Stimulated activated memory B cell treated with anti-CD40 and anti-IgM and Interleukin-4, amounts not matched to agents 10 μg/mL and 1 μg/mL and 100 μg/mL, for 72 hours (primary cell): ENCODE measurements around the gene SHH.

Source experiments
- ATAC-seq: fragments of 150-1000 bp; cut with Tn5 transposase; 2 replicates; pipeline ENCODE4 v1.10.0; 2021
- H3K27ac Mint-ChIP-seq: one replicate; pipeline ENCODE4 v1.8.0; 2022; ENCODE audit warnings: mild to moderate bottlenecking, mixed read lengths
- H3K27me3 Mint-ChIP-seq: one replicate; pipeline ENCODE4 v1.8.0; 2022; ENCODE audit warnings: mixed read lengths
- H3K36me3 Mint-ChIP-seq: one replicate; pipeline ENCODE4 v1.8.0; 2022; ENCODE audit warnings: mixed read lengths
- H3K4me1 Mint-ChIP-seq: one replicate; pipeline ENCODE4 v1.8.0; 2022; ENCODE audit warnings: mixed read lengths
- H3K4me3 Mint-ChIP-seq: one replicate; pipeline ENCODE4 v1.8.0; 2022; ENCODE audit warnings: mild to moderate bottlenecking, moderate library complexity, mixed read lengths
- H3K9me3 Mint-ChIP-seq: one replicate; pipeline ENCODE4 v1.8.0; 2022; ENCODE audit warnings: mixed read lengths

The SHH gene

DNA sequence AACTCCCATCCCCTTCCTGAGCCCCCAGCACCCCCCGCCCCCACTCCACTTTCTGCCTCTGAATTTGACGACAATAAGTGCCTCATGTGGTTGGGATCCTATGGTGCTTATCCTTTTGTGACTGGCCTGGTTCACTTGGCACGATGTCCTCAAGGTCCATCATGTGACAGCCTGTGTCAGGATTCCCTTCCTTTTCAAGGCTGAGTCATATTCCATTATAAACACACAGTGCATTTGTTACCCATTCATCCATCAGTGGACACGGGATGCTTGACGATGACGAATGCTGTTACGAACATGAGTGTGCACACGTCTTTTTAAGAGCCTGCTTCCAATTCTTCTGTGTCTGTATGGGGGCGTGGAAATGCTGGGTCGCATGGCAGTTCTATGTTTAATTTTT, 26.7 kb downstream of the SHH start:
- Mint-ChIP-seq H3K9me3 (no peaks in the 10 kb centered on the region), H3K4me3 (no peak overlapping the region), H3K27ac (no peak overlapping the region), H3K36me3 (peaks cover 53% of the 10 kb centered on the region), H3K4me1 (peaks cover 7% of the 10 kb centered on the region), H3K27me3 (peaks cover 18% of the 10 kb centered on the region)
- no peak for ATAC-seq

DNA sequence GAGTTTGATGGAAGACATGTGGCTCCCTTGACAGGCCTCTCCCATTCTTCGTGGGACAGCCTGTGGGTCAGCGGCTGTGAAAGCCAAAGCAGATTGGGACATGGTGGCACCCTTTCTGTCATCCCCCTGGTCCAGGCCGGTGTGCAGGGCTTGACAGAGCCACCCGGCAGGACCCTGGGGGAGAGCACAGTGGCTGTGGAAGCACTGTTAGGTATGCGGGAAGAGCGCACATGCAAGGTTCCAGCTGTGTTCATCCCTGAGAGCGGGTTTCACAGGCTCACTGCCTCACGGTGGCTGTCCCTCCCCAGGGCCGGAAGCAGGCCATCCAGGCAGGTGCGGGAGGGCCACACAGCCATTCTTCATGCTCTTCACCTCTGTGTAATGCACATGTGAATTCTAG, 29.8 kb downstream of the SHH start:
- Mint-ChIP-seq H3K4me1 (peaks cover 1% of the 10 kb centered on the region), H3K27ac (no peak overlapping the region), H3K27me3 (peaks cover 11% of the 10 kb centered on the region), H3K4me3 (no peak overlapping the region), H3K36me3 (peaks cover 69% of the 10 kb centered on the region), H3K9me3 (no peaks in the 10 kb centered on the region)
- ATAC-seq, result no peak

DNA sequence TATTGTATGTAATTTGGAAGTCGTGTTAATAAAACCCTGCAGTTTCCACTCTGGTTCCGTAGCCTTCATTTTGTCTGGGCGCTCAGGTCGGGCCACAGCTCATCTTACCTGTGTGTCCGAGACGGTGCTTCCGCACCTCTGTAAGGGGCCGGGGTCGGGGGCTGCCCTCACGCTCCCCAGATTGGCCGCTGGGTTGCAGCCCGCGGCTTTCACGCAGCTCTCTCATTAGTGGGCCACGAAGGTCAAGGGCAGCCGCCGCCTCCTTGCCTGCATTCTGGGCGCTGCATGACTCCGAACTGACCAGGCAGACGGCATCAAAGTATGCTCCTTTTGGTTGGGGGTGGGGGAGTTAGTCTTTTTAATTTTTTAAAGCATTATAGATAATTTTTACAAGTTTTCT, 30.8 kb downstream of the SHH start:
- peaks cover 73% of the 10 kb centered on the region for H3K36me3 Mint-ChIP-seq
- H3K9me3 Mint-ChIP-seq, result no peaks in the 10 kb centered on the region
- no peak overlapping the region for H3K4me3 Mint-ChIP-seq
- H3K4me1 Mint-ChIP-seq, result no peaks in the 10 kb centered on the region
- H3K27me3 Mint-ChIP-seq, result peaks cover 6% of the 10 kb centered on the region
- H3K27ac Mint-ChIP-seq, result no peak overlapping the region
- ATAC-seq, result no peak

DNA sequence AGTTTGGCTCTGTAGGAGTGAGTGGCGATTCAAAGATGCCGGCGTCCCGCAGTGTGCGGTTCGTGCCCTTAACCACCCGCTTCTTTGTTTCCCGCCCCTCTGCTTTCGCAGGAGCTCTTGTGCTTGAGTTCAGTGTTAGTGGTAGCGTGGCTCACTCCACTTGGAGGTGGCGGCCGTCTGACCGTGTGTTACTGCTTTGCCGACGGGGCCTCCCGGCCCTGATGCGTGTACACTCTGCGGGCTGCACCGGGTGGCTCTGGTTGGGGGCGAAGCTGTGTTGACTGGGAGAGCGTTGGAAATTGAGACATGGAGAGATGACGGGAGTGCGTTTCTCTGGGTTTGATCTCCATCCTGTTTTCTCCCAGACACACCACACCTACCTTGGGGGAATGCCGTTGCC, 31.4 kb downstream of the SHH start:
- no peaks in the 10 kb centered on the region for H3K4me1 Mint-ChIP-seq
- no peak overlapping the region for H3K4me3 Mint-ChIP-seq
- no peak overlapping the region for H3K27ac Mint-ChIP-seq
- H3K9me3 Mint-ChIP-seq, result no peaks in the 10 kb centered on the region
- H3K36me3 Mint-ChIP-seq, result peaks cover 73% of the 10 kb centered on the region
- H3K27me3 Mint-ChIP-seq, result peaks cover under 1% of the 10 kb centered on the region
- no peak for ATAC-seq

DNA sequence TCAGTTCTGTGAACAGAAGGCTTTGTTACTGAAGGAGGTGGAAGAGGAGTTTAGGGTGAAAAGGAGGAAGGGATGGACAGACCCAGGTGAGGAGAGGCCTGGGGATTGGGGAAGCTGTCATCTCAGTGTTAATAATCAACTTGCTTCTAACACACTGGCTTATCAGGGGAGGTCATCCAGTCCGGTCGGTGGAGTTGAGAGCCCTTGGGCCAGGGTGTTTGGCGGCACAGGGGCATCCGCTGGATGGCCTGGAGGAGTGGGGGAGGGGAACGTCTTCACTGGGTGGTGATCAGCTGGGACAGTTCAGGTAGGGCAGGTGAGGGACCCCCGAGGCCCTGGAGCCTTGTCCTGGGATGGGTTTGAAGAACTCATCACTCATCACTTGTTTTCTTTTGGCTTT, 33.9 kb downstream of the SHH start:
- ATAC-seq, result no peak
- Mint-ChIP-seq H3K27ac (no peak overlapping the region), H3K9me3 (no peaks in the 10 kb centered on the region), H3K27me3 (no peaks in the 10 kb centered on the region), H3K36me3 (peaks cover 75% of the 10 kb centered on the region), H3K4me1 (no peaks in the 10 kb centered on the region), H3K4me3 (no peak overlapping the region)

DNA sequence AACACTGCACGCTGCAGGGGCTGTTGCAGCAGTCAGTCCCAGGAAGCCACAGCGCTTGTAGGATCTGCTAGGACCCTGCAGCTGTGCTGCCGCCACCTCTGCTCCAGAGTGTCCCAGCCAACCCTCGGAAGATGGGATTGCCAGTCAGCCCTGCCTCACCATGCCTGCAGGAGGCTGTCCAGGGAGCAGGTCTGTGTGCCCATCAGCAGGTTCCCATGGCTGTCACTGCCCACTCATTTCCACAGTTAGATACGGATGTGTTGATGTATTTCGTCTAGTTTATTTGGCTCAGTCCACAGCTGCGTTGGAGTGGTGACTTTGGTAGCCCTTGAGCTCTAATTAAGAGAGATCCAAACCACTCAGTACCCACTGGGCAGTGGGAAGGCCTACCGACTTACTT, 35.7 kb downstream of the SHH start:
- no peak for ATAC-seq
- Mint-ChIP-seq H3K9me3 (no peaks in the 10 kb centered on the region), H3K27ac (no peak overlapping the region), H3K27me3 (no peaks in the 10 kb centered on the region), H3K4me1 (no peaks in the 10 kb centered on the region), H3K36me3 (peaks cover 58% of the 10 kb centered on the region), H3K4me3 (no peak overlapping the region)

DNA sequence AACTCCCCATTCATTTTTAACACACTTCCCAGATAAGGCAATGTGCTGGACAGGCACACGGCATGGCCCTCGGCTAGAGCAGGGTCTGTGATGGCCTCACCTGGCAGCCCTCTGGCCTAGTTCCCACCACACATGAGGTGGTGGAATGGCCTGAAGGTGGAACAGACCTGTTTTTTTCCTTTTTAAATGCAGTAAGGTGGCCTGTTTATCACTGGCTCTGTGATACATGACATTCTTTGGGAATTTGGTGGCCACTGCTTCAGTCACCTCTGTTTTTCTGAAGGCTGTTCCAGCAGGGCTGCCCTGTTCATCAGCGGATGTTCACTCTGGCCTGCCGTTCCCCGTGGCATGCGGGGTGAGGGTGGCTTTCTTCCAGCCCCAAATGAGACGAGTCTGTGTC, 36.6 kb downstream of the SHH start:
- no peak for ATAC-seq
- Mint-ChIP-seq H3K4me3 (no peak overlapping the region), H3K9me3 (no peaks in the 10 kb centered on the region), H3K4me1 (no peaks in the 10 kb centered on the region), H3K27ac (no peak overlapping the region), H3K36me3 (peaks cover 52% of the 10 kb centered on the region), H3K27me3 (no peaks in the 10 kb centered on the region)

DNA sequence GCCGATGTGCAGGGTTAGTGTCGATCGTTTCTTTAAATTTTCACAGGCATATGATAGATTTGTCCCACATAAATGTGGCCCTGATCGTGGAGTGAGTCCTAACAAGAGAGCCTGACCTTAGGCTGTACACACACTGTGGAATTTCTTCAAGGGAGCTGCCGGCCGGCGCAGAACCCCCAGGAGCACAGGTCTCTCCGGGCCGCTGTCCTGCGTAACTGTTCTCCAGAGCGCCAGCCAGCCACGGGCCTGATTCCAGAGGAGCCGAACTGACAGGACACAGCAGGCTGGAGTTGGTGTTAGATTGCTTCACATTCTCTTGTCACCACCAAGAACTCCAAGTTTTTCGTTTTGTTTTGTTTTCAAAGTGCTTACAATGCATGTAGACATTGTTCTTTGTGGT, 37.3 kb downstream of the SHH start:
- Mint-ChIP-seq H3K27me3 (no peaks in the 10 kb centered on the region), H3K9me3 (no peaks in the 10 kb centered on the region), H3K36me3 (peaks cover 53% of the 10 kb centered on the region), H3K4me3 (no peak overlapping the region), H3K4me1 (no peaks in the 10 kb centered on the region), H3K27ac (no peak overlapping the region)
- ATAC-seq, result no peak

DNA sequence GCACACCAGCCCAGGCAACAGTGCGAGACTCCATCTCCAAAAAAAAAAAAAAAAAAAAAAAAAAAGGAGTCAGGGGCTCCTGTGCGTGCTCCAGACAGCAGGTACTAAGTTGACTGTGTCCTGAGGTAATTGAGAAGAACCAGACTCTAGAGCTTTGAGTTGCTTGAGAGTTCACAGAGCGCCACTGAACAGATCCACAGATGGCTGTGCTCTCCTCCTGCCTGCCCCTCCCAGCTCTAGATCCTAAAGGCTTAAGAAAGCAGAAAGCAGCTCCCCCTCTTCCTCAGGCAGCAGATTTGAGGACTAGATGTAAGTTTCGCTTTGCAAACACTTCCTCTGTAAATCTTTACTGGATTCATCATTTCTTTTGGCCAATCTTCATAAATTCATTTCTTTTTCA, 38.7 kb downstream of the SHH start:
- H3K36me3 Mint-ChIP-seq, result peaks cover 63% of the 10 kb centered on the region
- H3K27me3 Mint-ChIP-seq, result no peaks in the 10 kb centered on the region
- H3K4me3 Mint-ChIP-seq, result no peak overlapping the region
- no peak for ATAC-seq
- no peaks in the 10 kb centered on the region for H3K4me1 Mint-ChIP-seq
- H3K27ac Mint-ChIP-seq, result no peak overlapping the region
- no peaks in the 10 kb centered on the region for H3K9me3 Mint-ChIP-seq

DNA sequence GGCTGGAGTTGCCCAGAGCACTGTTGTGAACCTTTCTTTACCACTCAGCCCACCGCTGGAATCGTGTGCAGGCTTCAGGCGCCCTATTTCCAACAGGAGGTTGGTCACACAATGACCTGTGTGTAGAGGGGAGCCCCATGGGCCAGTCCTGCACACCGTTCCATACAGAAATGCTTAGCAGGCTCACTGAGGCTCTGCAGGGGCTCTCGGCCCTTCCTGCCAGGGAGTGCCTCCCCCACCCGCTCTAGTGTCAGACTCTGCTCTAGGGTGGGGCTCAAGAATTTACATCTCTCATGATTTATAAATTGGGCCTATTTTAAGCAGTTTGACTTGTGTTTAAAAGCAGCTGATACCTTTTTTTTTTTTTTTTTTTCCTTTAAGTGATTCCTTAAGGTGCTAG, 42.0 kb downstream of the SHH start:
- no peaks in the 10 kb centered on the region for H3K9me3 Mint-ChIP-seq
- H3K27me3 Mint-ChIP-seq, result no peaks in the 10 kb centered on the region
- H3K27ac Mint-ChIP-seq, result no peak overlapping the region
- ATAC-seq, result no peak
- H3K4me3 Mint-ChIP-seq, result no peak overlapping the region
- peaks cover 55% of the 10 kb centered on the region for H3K36me3 Mint-ChIP-seq
- H3K4me1 Mint-ChIP-seq, result no peaks in the 10 kb centered on the region

DNA sequence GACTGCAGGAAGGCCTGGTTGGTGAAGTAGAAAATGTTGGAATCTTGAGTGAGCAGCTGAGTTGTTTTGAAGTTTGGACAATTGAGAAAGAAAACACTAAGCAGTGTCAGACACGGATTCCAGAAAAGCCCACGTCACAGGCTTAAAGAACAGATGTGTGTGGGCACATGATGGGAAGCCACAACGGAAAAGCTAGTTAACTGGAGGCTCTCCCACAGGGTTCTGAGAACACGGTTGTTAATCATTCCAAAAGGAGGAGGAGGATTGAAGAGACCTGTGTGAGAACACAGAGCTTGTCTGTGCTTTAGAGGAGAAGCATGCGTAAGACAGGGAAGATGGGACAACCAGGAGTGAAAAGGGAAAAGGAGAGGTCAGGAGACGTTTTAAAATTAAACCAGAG, 42.6 kb downstream of the SHH start:
- no peaks in the 10 kb centered on the region for H3K9me3 Mint-ChIP-seq
- H3K27me3 Mint-ChIP-seq, result no peaks in the 10 kb centered on the region
- H3K27ac Mint-ChIP-seq, result no peak overlapping the region
- no peak for ATAC-seq
- no peaks in the 10 kb centered on the region for H3K4me1 Mint-ChIP-seq
- no peak overlapping the region for H3K4me3 Mint-ChIP-seq
- peaks cover 50% of the 10 kb centered on the region for H3K36me3 Mint-ChIP-seq

DNA sequence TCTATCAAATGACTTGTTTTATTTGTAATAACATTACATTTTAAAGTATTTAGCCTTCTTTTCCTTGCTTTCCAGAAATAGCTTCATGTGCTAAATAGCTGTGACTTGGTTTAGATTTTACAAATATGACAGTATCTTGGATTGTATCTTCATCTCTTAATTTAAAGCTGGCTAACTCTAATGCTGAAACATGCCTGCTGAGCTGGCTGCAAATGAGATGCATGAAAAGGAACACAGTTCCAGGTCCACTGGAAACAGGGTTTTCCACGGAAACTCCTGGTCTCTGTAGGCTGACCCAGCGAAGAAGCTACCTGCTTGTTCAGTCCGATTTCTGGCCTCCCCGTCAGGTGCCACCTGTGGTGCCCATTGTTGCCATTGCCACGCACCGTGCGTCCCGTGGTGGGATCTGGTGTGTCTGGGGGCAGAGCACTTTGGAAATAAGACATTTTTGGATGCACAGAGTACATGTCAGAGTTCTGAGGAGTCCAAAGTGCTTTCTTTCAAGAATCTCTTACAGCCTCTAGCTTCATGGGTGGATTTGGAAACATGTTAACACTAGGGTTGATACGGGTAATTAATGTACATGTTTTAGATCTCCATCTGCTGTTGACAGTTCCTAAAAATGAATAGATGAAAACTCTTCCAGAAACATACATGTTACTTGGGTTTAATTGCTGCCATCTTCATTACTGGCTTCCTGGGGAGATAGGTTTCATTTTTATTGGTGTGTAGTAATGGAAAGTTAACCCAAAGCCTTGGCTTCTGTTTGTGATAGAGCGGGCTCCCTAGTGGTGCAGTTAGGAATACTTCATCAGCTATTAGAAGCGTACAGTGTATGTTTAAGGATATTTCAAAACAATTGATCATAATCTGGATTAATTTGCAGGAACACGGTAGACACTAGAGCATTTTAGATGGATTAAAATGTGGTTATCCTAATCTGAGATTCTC, 45.0 kb downstream of the SHH start:
- Mint-ChIP-seq H3K27ac (no peak overlapping the region), H3K9me3 (no peaks in the 10 kb centered on the region), H3K27me3 (no peaks in the 10 kb centered on the region), H3K4me1 (peaks cover 22% of the 10 kb centered on the region), H3K36me3 (peaks cover 48% of the 10 kb centered on the region), H3K4me3 (no peak overlapping the region)
- no peak for ATAC-seq

DNA sequence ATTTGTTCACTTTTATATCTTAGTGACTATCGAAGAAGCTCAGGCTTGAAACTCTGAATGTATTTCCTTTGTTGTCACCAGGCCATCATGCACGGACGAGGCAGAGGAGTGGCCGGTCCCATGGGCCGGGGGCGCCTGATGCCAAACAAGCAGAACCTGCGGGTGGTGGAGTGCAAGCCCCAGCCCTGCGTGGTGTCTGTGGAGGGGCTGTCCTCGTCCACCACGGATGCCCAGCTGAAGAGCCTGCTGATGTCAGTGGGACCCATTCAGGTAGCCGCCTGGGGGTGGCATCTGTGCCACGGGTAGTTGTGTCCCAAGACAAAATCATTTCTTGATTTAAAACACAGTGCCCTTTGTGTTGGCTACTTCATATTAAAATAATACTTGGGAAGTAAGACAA, 45.9 kb downstream of the SHH start:
- H3K4me3 Mint-ChIP-seq, result no peak overlapping the region
- ATAC-seq, result no peak
- H3K27ac Mint-ChIP-seq, result no peak overlapping the region
- H3K9me3 Mint-ChIP-seq, result no peaks in the 10 kb centered on the region
- peaks cover 55% of the 10 kb centered on the region for H3K36me3 Mint-ChIP-seq
- H3K27me3 Mint-ChIP-seq, result no peaks in the 10 kb centered on the region
- peaks cover 30% of the 10 kb centered on the region for H3K4me1 Mint-ChIP-seq

DNA sequence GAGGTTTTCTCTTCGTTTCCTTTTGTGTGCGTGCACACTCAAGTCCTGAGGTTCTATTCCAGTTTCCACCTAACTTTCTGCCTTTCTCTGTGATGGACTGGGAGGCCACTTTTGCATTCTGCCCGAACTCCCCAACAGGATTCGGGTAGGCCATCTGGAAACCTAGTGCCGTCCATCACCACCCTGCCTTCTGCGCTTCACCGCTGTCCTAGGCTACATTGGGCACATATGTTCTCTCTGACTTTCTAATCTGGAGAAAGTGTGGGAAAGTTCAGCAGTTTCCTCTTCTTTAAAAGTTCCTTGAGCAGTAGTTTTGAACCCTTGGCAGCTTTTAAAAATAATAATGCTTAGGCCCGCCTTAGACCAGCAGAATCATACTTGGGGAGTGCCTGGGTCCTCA, 46.8 kb downstream of the SHH start:
- Mint-ChIP-seq H3K4me1 (peaks cover 38% of the 10 kb centered on the region), H3K9me3 (no peaks in the 10 kb centered on the region)

DNA sequence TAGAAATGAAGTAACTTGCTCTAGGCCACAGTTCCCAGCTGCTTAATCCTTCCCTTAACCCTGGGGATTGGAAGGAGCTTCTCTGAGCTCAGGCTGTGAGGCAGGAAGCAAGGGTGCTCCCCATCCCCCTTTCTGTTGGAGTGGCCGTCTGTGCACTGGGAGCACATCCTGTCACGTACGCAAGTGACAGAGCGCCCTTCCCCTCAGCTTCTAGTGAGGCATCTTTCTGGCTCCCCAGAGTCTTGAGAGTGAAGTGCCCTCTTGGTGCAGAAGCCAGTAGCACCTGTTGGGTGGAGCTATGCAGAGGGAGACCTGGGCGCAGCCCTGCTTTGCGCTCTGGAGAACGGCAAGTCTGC, 47.8 kb downstream of the SHH start:
- H3K27me3 Mint-ChIP-seq, result no peaks in the 10 kb centered on the region

More for the DNA sequence above, 46.8 kb downstream of the SHH start:
- no peak overlapping the region for H3K27ac Mint-ChIP-seq
- no peak overlapping the region for H3K4me3 Mint-ChIP-seq
- no peaks in the 10 kb centered on the region for H3K27me3 Mint-ChIP-seq
- peaks cover 55% of the 10 kb centered on the region for H3K36me3 Mint-ChIP-seq
- ATAC-seq, result no peak

DNA sequence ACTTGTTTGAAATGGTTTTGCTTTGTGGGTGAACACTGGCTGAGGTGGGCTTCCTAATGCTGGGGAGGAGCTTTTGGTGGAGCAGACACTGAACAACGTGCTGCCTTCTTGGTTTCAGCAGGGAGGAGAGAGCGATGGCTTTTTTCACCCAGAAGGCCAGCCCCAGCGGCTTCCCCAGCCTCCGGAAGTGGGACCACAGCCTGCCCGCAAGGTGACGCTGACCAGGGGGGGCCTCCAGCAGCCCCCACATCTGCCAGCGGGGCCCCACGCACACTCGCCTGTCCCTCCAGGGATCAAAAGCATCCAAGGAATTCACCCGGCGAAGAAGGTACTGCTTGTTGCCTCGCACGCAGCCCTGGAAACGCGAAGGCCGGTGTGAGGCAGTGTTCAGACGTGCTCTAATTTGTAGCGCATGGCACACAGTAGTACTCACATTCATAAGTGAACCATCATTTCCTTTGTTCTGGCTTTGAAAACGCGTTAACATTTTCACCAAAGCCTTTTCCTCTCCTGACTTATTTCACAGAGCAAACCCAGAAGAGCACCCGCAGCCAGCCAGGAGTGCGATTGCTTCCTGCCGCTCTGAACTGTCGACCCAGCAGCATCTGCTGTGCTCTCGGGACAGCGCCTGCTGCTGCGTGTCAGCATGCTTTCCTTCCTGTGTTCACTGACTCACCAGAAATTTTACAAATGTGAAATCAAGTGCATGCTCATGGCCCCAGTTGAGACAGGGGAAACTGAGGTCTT, 48.4 kb downstream of the SHH start:
- Mint-ChIP-seq H3K36me3 (peaks cover 51% of the 10 kb centered on the region), H3K4me1 (peaks cover 48% of the 10 kb centered on the region), H3K4me3 (peak overlapping the region; percentile 54), H3K27me3 (no peaks in the 10 kb centered on the region), H3K9me3 (no peaks in the 10 kb centered on the region), H3K27ac (peak overlapping the region; percentile 67)
- no peak for ATAC-seq

More for the DNA sequence above, 47.8 kb downstream of the SHH start:
- Mint-ChIP-seq H3K4me1 (peaks cover 48% of the 10 kb centered on the region), H3K27ac (peak overlapping the region; percentile 67), H3K36me3 (peaks cover 56% of the 10 kb centered on the region), H3K9me3 (no peaks in the 10 kb centered on the region), H3K4me3 (no peak overlapping the region)
- ATAC-seq, result no peak
